Stimulated activated CD4-positive, alpha-beta T cell treated with anti-CD3 and anti-CD28 coated beads, Interleukin-12 subunit alpha, Interleukin-12 subunit beta, amount 100 ng/mL, for 24 hours (primary cell): ENCODE measurements around the gene UBASH3A.

Source experiments
- DNase-seq, 2 experiments: peaks; one replicate each; pipeline ENCODE4 v3.0.0-alpha.2; 2020; ENCODE audit warnings: low read depth in 2 of 2

UBASH3A gene, protein sequence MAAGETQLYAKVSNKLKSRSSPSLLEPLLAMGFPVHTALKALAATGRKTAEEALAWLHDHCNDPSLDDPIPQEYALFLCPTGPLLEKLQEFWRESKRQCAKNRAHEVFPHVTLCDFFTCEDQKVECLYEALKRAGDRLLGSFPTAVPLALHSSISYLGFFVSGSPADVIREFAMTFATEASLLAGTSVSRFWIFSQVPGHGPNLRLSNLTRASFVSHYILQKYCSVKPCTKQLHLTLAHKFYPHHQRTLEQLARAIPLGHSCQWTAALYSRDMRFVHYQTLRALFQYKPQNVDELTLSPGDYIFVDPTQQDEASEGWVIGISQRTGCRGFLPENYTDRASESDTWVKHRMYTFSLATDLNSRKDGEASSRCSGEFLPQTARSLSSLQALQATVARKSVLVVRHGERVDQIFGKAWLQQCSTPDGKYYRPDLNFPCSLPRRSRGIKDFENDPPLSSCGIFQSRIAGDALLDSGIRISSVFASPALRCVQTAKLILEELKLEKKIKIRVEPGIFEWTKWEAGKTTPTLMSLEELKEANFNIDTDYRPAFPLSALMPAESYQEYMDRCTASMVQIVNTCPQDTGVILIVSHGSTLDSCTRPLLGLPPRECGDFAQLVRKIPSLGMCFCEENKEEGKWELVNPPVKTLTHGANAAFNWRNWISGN

DNA sequence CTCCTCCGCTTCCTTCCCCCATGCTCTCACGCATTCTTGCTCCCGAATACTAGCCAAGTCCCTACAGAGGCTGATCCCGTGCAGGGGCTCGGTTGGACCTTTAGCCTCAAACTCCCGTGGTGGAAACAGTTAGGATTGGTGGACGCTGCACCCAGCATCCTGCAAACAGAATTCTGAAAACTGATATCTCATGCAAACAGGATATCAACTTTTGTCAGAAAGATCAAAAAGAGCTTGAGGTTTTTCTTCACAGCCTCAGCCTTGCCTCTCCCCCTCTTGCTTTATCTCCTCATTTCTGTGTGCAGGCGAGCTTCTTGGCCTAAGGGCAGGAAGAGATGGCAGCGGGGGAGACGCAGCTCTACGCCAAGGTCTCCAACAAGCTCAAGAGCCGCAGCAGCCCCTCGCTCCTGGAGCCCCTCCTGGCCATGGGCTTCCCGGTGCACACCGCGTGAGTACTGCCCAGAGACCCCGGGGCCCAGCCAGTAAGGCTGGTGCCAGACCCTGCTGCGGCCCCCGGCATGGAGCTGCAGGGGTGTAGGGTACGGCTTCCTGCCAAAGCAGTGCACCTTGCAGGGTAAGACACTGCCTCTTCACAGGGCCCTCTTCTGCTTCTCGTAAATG is at the start of gene UBASH3A:
TSS of gene UBASH3A (plus strand) at position 292 of the 621 bp plus-strand sequence. CDS start at position 336, 44 bp downstream.
- no peak for DNase-seq

DNA sequence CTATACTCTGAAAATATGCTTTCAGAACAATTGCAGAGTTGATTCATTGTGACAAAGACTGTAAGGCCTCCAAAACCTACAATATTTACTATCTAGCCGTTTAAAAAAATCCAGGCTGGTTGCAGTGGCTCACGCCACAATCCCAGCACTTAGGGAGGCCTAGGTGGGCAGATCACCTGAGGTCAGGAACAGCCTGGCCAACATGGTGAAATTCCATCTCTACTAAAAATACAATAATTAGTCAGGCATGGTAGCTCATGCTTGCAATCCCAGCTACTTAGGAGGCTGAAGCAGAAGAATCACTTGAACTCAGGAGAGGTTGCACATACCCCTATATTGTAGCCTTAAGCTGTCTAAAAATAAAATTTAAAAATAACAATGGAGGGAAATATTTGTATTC is 47.7 kb upstream of the UBASH3A start:
- no peak for DNase-seq

DNA sequence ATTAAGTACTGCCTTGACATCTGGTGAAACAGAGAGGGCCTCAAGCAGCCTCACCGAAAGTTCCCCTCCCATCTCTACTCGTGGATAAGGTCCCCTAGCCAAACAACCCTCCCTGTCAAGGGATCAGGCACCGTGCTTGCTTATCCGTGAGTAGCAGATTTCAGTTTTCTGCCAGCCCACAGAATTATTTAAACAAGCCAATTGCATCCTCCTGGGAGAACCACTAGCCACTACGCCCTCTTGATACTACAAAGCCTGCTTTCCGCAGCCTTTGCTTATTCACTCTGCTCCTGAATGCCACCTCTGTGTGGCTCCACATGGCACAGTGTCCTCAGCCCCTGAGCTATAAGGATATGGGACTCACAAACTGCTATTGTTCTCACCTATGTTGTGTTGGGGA is 47.1 kb upstream of the UBASH3A start:
- DNase-seq, result no peak

DNA sequence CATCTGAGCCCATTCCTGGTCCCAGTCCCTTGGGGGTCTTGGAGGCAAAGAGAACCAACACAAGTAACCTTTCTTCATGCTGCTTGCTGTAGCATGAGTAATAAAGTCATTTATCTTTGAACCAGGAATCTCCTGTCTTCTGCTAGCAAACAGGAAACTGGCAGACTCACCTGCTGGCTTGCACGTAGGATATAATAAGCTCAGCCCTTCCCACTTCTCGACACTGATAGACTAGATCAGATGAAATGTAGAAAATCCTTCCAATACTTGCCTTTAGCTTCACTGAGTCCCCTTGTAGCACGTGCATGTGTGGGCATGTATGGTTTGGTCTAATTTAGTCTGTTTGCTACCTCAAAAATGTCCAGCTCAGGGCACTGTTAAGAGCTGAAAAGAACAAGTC is 46.4 kb upstream of the UBASH3A start:
- DNase-seq, result no peak

DNA sequence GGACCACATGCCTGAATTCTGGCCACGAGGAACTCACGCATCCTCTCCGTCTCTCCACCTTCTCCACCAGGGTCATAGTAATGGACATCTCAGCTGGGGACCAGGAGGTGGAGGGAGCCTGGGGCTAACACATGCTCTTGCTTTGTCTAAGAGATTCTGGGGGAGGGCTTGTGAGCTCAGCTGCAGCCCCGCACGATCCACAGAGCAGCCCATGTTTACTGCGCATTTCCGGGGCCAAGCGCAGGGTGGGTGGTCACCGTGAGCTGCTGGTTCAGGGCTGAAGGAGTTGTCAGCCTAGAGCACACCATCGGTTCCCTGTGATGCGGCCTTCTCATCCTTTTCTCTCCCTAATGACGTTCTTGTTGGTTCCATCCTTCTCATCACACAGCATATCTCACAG is 45.4 kb upstream of the UBASH3A start:
- no peak for DNase-seq

DNA sequence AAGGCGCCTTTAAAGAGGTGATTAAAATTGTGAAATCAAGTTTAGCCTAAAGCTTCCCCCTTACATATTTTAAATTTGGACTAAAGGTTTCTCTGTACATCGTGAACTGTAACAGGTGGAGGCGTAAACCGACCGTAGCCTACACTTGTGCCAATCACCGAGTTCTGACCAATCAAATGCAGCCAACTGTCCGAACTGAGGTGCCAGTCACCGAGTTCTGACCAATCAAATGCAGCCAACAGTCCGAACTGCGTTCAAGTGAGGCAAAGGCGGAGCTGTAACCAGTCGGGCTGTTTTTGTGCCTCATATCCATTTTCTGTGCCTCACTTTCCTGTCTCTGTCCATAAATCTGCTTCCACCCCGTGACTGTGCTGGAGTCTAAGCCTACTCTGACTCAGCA is 44.8 kb upstream of the UBASH3A start:
- no peak for DNase-seq

DNA sequence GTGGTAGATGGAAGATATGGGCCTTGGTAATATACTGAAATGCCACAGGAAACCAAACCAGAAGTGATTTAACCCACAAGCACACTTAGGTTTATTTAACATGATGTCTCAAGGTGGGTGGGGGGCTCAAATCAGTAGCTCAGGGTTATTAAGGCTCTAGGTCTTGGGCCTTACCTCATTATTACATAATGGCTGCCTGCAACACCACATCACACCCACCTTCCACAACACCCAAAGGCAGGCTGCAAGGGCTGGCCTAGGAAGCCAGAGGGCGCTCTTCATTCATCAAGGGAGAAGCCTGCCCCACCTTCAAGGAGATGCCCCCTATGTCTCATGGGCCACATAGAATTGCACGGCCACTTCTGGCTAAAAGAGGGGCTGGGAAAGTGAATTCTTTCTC is 43.4 kb upstream of the UBASH3A start:
- peak in 1 of 2 experiments; percentile 17 for DNase-seq

DNA sequence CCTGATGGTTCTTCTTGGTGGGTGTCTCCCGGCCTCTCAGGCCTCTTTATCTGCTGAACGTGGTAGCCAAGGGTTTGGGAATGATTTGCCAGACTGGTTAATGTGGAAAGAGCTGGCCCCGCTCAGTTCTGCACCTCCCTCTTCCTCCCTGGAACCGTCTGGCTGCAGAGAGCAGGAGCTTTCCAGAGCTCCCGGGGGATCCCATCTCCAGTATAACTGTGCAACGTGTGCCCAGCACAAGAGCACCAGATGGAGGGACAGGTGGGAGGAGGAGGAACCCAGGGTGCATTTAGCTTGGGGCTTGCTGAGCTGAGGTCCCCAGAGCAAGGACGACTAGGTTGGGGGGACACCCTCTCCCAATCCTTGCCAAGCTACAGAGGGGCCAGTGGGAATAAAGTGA is 42.4 kb upstream of the UBASH3A start:
- DNase-seq, result no peak

DNA sequence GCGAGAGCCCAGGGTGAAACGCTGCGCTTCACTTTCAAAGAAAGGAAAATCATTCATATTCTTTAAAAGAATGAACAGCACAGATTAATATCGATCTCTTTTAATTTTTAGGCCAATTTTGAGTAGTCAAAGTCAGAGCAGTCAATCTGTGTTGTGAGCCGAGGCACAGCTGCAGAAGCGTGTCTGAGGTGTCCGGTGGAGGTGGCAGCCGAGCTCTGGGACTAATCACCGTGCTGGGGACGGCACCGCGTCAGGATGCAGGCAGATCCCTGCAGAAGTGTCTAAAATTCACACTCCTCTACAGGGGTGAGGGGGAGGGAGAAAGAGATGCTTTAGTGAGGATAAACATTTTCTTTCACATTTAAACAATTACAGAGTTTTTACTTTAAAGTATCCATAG is 41.5 kb upstream of the UBASH3A start:
- DNase-seq, result no peak

DNA sequence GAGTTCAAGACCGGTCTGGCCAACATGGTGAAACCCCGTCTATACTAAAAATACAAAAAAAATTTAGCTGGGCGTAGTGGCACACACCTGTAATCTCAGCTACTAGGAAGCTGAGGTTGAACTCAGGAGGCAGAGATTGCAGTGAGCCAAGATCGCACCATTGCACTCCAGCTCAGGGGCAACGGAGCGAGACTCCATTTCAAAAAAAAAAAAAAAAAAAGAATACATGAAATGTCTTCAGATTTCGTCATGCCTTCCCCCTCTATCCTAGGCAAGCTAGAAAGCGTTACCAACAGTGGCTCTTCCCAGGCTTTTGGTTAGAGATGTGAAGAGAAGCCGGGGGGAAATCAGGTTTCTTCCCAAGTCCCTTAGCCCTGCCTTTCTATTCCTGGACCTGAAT is 41.0 kb upstream of the UBASH3A start:
- DNase-seq, result no peak

DNA sequence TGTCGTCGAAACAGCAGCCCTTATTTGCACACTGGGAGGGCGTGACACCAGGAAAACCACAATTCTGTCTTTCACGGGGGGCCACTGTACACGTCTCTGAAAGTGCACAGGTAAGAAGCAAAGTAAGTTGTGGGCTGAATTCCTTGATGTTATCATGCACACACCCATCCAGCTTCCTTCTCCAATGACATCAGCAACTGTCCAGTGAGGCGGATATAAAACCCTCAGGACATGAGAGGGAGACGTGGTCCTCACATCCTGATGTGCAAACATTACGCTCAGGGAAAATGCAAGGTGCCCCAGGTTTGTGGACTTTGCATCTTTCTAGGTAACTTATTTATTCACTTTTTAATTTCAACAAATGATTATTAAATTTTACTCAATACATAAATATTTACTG is 40.4 kb upstream of the UBASH3A start:
- no peak for DNase-seq

DNA sequence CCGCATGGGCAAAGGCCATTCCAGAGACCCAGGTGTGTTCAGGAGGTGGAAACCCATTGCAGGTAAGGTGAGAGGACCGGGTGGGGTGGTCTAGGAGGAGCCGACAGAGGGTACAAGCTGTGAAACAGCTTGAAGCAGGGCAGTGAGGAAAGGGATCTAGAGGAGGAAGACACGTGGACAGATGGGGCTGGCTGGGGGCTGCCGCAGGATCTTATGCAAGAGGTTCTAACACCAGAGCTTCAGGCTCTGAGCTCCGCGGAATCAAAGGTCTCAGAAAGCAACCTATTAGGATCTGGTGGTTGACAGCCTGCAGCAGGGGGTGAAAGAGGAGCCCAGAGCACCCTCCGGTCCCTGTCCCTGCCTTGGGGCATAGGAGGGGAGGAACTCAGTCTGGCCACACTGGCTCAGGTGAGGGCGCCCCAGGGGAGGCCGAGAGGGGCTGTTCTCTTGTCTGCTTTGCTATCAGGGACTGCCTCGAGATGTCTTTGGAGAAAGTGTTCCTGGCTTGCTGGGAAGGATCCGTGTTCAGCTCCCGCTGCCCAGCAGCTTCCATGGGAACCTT is 39.3 kb upstream of the UBASH3A start:
- DNase-seq, result no peak

DNA sequence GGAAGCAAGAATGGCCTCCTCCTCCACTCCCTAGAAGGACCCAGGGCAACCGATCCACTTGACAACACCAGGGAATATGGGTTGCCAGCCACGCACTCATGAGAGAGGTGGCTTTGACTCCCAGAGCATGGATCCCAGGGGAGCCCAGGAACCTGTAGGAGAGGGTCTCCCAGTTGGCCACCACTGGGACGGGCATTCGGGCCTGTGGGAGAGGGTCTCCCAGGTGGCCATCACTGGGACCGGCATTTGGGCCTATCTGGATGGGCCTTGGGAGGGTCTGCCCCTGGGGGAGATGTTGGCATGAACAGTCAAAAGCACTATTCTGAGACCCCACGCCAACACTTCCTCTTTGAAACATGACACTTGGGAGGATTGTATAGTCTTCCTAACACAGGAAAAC is 37.9 kb upstream of the UBASH3A start:
- no peak for DNase-seq

DNA sequence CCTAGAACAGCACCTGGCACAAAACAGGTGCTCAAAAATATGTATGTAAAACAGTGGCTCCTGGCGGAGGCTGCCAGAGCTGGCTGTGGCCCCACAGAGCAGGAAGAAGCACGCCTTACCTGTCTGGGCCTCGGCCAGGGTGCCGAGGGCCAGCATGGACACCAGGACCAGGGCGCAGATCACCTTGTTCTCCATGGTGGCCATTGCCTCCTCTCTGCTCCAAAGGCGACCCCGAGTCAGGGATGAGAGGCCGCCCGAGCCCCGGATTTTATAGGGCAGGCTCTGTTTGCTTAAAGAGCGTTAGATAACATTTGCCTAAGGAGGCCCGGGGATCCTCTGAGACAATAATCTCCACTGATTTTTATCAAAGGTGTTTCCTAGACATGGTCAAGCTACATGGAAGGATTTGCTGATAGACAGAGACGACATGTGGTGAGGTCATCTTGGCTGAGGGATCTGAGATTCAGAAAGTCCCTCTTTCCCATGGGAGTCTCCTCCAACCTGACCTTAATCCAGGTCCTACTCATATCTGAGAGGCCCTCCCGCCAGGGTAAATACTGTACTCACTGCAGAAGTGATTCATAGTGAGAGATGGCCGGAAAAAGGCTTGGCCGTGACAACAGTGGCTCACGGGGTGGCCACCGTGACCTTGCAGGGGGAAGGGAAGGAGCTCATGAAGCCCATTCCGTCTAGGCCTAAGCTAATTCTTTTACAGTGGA is 37.3 kb upstream of the UBASH3A start, which contains the start of gene TFF1:
TSS of gene TFF1 (minus strand) at position 244 of the 719 bp plus-strand sequence. CDS start at position 204, 40 bp downstream.
- no peak for DNase-seq

DNA sequence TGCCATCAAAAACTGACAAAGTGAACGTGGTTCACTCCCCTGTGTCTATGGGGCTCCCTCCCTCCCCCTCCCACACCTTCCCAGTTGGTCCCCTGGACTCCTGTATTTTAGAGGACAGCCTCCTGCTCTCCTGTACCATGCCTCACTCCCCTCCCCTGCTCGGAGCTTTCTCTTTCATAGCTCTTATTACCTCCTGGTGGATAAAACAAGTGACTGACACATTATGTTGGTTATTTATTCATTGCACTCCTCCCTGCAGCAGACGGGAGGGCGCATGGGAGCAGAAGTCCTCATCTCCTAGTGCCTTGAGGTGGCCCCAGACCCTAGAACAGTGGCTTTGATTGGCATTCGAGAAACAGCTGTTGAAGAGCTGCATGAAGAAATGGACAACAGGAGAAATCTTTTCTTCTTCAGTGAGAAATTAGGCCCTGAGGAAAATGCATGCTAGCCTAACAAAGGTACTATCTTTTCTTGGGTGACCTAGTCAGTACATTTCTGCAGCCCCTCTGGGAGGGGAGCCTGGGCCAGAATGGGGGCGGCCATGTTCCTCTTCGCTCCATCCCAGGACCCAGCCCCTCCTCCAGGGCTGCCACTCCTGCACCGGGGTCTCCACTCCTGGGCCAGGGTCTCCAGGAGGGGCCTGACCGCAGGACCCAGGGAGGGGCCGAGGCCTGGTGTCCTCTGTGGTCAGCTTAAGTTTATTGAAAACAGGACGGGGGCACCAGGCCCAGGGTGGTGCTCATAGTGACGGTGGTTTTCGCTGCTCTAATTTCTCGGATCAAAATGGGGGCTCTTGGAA is 36.1 kb upstream of the UBASH3A start:
- DNase-seq, result no peak

DNA sequence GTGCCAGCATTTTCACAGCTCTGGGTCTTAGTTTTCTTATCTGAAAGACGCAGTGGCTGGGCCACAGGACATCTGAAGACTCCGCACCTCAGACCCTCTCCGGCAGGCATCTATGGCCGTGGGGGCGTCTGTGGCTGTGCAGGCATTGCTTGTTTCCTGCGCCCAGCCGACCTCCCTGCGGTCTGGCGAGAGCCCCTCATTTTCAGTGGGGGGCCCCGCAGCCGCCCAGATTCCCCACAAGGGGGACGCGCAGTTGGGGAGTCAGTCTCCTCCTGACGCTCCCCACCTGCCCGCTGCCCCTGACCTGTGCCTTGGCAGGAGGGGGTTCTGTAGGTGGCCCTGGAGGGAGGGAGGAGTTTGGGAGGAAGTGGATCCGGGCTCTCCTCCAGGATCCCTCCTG is 33.9 kb upstream of the UBASH3A start:
- no peak for DNase-seq

DNA sequence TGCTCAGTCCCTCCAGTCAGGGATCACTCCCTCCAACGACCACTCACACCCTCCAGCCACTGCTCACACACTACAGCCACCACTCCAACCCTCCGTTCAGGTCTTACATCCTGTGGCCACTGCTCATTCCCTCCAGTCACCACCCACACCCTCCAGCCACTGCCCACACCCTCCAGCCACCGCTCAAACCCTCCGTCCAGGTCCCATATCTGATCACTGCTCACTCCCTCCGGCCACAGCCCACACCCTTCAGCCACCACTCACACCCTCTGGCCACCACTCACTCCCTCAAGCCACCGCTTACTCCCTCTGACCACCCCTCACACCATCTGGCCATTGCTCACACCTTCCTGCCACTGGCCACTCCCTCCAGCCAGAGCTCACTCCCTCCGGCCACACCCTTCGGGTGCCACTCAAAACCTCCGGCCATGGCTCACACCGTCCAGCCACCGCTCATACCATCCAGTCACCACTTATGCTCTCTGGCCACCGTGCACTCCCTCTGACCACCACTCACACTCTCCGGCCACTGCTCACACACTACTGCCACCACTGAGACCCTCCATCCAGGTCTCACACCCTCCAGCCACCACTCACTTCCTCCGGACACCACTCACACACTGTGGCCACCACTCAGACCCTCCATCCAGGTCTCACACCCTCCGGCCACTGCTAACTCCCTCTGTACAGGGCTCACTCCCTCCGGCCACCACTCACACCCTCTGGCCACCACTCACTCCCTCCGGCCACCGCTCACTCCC is 32.6 kb upstream of the UBASH3A start:
- DNase-seq, result no peak

DNA sequence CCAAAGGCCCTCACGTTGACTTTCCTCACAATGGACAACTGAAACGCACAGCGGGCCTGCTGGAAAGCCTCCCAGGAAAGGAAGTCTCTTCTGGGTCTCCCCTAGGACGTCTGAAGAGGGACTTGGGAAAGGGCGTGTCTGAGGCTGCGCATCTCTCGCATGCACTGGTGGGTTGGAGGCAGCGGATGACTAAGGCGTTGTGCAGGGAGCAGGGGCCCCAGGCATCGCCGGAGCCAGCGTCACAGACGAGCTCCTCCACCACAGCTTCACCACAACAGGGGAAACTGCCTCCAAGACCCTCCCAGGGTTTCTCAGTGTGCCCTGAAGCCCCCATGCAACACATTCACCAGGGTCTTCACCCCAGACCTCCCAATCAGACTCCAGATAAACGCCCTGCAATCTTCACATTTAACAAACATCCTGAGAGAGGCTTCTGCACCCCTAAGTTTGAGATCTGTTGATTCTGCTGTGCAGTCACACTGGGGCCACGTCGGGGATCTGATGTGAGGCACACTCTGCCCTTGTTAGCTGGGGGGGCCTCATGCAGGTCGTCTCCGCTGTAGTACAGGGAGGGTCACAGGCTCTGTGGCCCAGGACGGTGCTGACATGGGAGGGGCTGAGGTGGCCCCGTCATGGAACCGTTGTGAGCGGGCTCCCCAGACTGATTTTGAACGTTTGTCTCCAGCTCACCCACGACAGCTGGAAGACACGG is 30.4 kb upstream of the UBASH3A start:
- peak in 1 of 2 experiments; percentile 15 for DNase-seq

DNA sequence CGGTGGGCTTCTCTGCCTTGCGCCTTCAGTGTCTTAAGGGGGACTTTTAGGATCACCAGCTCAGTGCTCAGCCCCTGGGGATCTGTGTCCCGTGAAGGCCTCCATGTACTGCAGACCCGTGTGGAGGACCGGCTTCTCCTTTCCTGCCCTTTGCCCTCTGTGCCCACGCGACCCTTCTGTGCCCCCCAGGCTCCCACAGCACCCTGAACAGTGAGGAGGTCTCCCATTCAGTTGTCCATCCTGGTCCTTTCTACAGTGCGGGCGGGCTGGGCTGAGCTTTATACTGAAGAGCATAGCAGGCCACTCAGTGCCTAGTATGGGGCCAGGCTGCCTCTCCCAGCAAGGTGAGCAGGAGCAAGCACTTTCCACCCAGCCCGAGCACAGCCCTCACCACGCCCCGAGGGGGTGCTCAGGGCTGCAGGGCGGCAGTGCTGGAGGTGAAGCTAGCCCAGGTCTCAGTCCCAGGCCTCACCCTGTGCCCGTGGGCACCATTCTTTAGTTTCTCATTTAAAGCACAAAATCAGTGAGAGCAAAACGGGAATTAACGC is 29.7 kb upstream of the UBASH3A start:
- no peak for DNase-seq
